Aorta (tissue), 5 donors: ENCODE data around the gene TTLL11. TPM values are rescaled to one million over a fixed set of nuclear protein-coding genes. Genes with fewer than 3 reads are reported as not detected.

Experiments
- ATAC-seq: fragments of 200-7000 bp; cut with Tn5 transposase; one replicate; pipeline ENCODE4 v1.9.1; 2022; ENCODE audit warnings: moderate library complexity; ENCODE audit not compliant: low FRiP score
- DNase-seq, 2 donors: peaks; one replicate each; pipeline ENCODE4 v3.0.0-alpha.2; 2020
- H3K27ac ChIP-seq, 2 donors: one replicate each; pipeline ENCODE4 v1.5.1; 2013; ENCODE audit warnings: low read length in 2 of 2, mild to moderate bottlenecking in 2 of 2, moderate library complexity in 2 of 2, control low read depth in 1 of 2, inconsistent platforms in 1 of 2, low read depth in 1 of 2
- H3K27me3 ChIP-seq, 2 donors: one replicate each; pipeline ENCODE4 v1.6.1; 2013; ENCODE audit warnings: control low read depth in 1 of 2, low read length in 1 of 2, mild to moderate bottlenecking in 1 of 2, moderate library complexity in 1 of 2; ENCODE audit not compliant: insufficient read depth in 2 of 2, control insufficient read depth in 1 of 2
- H3K36me3 ChIP-seq, 2 donors: one replicate each; pipeline ENCODE4 v1.6.1; 2013; ENCODE audit warnings: control low read depth in 1 of 2, low read length in 1 of 2, mild to moderate bottlenecking in 1 of 2; ENCODE audit not compliant: insufficient read depth in 2 of 2, control insufficient read depth in 1 of 2
- H3K4me1 ChIP-seq, 2 donors: one replicate each; pipeline ENCODE4 v1.6.1; 2013; ENCODE audit warnings: low read length in 2 of 2, control low read depth in 1 of 2, mild to moderate bottlenecking in 1 of 2, moderate library complexity in 1 of 2; ENCODE audit not compliant: insufficient read depth in 2 of 2, control insufficient read depth in 1 of 2
- H3K4me3 ChIP-seq, 2 donors: one replicate each; pipeline ENCODE4 v1.5.1; 2013; ENCODE audit warnings: low read length in 2 of 2, control low read depth in 1 of 2, mild to moderate bottlenecking in 1 of 2
- H3K9me3 ChIP-seq: one replicate; pipeline ENCODE4 v1.6.1; 2013; ENCODE audit warnings: mild to moderate bottlenecking, low read length; ENCODE audit not compliant: control insufficient read depth
- WGBS, 2 donors: extraction: QIAGEN DNeasy Blood & Tissue Kit; methylation state at CpG; one replicate each; pipeline ENCODE4 v1.1.7; 2013; 5-methylcytosine and 5-hydroxymethylcytosine counted together
- intact Hi-C, 2 donors: fragments of 100-400 bp; cut with DNase I; formaldehyde crosslinking; loops; one replicate each; pipeline versions ENCODE4 v1.14.2 to v1.15.0; 2022
- polyA plus RNA-seq, 2 donors: library from polyadenylated mRNA; stranded (reverse); fragments of 200-250 nt; gene quantifications; one replicate each; pipeline ENCODE4 v1.2.3, GENCODE V29; 2013
- total RNA-seq, 2 donors: library from RNA; stranded (reverse); fragmentation: NEBNext Ultra II Directional; extraction: Animal tissue kit (Norgen Biotek cat#: 25700); gene quantifications; one replicate each; pipeline ENCODE4 v1.2.1, GENCODE V29; 2021
- donor health status: healthy with polysubstance abuse.
- donor health status: Bipolar disorder and iron deficiency.
- donor health status: DM: no; HTN: no; CAD: no.
- donor health status: DM: no; HTN: no; CAD: no.
- donor health status: DM: yes; HTN: yes; CAD: no.

TTLL11 gene
- total and polyA plus RNA-seq, 4 donors = 7.7 to 31.4 (median 18.3) TPM

DNA sequence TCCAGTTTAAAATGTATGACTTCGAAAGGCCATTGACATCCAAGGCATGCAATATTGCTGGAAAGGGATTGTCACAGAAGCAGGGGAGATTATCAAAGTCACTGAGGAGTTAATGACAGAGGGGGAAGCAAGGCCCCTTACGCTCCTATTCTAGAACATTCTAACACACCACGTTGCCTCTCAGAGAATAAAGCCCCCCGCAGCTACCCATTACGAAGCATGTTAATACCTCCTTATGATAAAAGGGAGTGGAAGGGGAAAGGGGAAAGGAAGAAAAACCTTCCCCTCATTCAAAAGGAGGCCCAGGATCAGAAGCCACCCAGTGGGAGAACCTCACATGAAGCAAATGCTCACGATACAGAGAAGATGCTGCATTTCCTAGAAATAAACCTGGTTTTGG is 228.0 kb downstream of the TTLL11 start:
- Histone ChIP-seq H3K9me3 (no peaks in the 10 kb centered on the region), H3K4me3 (no peak overlapping the region), H3K27me3 (no peaks in the 10 kb centered on the region), H3K27ac (no peak overlapping the region), H3K36me3 (peaks cover 0 to 2% of the 10 kb centered on the region in 2 donors), H3K4me1 (no peaks in the 10 kb centered on the region)
- WGBS, 2 donors = 88% methylated on average over 6 of the region's 6 CpGs
- DNase-seq = no peak
- intact Hi-C loops = no loop called here
- no peak for ATAC-seq

DNA sequence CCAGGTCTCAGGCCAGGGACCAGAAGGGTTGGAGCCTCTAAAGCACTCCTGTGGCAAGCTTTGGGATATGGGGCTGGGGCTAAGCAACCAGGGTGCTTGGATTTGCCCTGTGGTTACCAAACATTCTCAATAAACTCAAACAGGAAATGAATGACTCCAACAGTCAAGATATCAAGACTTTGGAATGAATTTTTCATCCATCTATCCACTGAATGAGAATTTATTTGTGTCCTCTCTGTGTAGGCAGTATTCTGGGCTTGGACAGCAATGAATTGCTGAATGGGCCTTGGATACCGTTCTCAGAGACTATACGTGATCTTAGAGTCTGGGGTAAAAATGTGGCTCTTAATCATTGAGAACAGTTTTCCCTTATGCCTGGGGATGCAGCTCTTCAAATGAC is 229.2 kb downstream of the TTLL11 start:
- WGBS, 2 donors = 63% methylated on average over 2 of the region's 2 CpGs
- no peaks in the 10 kb centered on the region for H3K27me3 ChIP-seq
- intact Hi-C loops = loop anchor here in 1 of 2 donors (5.0 kb wide), 1 partner anchor 87 kb away; no protein-coding TSS in a partner anchor

DNA sequence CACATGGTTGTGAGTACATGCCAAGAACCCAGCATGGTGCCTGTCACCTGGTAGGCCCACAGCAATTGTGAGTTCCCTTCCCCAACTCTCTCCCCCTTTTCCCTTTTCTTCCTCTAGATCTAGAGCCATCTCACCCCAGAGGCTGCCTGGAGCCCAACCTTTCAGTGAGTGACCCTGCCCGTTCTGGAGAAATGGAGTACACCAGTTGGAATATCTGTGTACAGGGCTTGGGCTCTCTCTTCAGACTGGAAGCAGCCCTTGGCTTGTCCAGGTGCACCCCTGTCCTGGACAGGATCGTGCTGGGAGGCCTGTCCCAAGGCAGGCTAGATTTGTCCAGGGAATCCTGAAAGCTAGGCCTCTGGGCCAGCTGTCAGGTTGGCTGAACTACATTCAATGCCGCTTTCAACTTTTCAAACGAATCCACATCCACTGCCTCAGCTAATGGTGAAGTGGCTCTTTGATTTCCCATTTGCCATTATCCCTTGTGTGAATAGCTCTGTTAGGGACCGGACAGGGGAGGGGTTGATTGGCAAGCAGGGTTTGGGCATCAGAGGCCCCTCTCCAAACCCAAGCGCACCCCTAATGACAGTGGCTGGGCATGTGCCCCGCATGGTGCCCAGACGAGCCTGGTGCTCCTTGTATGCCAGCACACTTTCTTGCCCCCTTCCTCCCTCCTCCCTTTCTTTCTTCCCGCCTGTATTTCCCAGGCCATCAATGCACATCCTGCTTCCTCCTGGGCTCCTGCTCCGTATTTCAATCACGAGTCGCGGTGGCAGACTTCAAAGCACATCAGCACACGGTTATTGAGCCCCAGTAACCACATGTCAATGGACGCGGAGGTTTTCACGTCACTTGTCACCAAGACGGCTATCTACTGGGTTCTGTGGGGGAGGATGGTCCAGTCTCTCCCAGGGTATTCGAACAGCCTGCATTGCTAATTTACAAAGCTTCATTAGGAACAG is 230.5 kb downstream of the TTLL11 start:
- intact Hi-C loops = loop anchor here in 1 of 2 donors (5.0 kb wide), 1 partner anchor 85 kb away; no protein-coding TSS in a partner anchor
- no peak overlapping the region for H3K27ac ChIP-seq
- no peak for ATAC-seq
- 87 to 92% methylated on average over 19 of the region's 19 CpGs for WGBS, 2 donors
- no peak for DNase-seq
- no peaks in the 10 kb centered on the region for H3K36me3 ChIP-seq
- no peaks in the 10 kb centered on the region for H3K27me3 ChIP-seq
- no peaks in the 10 kb centered on the region for H3K4me1 ChIP-seq
- H3K4me3 ChIP-seq = no peak overlapping the region
- H3K9me3 ChIP-seq = no peaks in the 10 kb centered on the region

More for the DNA sequence above, 229.2 kb downstream of the TTLL11 start:
- ATAC-seq = no peak
- Histone ChIP-seq H3K4me1 (no peaks in the 10 kb centered on the region), H3K4me3 (no peak overlapping the region), H3K36me3 (peaks cover 0 to 1% of the 10 kb centered on the region in 2 donors), H3K9me3 (no peaks in the 10 kb centered on the region), H3K27ac (no peak overlapping the region)
- no peak for DNase-seq

DNA sequence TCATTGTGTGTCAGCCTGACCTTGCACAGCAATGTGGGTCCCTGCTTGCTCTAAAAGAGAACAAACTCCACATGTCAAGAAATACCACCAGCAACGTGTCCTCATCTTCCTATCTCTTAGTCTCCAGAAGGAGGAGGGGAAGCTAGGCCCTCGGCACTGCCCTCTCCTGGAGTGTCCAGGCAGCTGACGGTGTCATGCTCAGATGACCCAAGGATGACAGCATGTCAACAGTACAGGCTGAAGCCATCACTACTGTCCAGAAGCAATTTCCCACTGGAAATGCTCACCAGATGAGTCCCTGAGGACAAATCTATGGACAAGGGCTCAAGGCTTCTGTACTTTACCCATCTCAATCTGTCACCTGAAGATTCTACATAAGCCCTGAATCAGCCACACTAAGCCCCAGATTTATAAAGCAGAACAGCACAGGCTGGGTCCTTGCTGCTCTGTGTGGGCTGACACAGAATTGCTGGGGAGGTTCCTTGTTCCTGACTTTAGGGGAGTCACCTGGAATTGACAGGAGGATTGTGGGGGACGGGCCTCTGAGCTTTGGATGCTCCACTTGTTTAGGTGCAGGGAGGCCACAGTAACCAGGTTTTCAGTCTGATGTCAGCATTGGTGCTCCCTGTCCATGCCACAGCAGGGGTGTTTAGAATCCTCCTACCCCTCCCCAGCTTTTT is 231.5 kb downstream of the TTLL11 start:
- 77 to 86% methylated on average over 4 of the region's 4 CpGs for WGBS, 2 donors
- Histone ChIP-seq H3K4me1 (no peaks in the 10 kb centered on the region), H3K27ac (peak overlapping the region in 1 of 2 donors; percentile 14), H3K36me3 (no peaks in the 10 kb centered on the region), H3K27me3 (no peaks in the 10 kb centered on the region), H3K9me3 (no peaks in the 10 kb centered on the region), H3K4me3 (no peak overlapping the region)
- intact Hi-C loops = loop anchor here in 1 of 2 donors (5.0 kb wide), 1 partner anchor 84 kb away; no protein-coding TSS in a partner anchor
- DNase-seq (peak in 1 of 2 donors; percentile 57), ATAC-seq (peak; percentile 53)

DNA sequence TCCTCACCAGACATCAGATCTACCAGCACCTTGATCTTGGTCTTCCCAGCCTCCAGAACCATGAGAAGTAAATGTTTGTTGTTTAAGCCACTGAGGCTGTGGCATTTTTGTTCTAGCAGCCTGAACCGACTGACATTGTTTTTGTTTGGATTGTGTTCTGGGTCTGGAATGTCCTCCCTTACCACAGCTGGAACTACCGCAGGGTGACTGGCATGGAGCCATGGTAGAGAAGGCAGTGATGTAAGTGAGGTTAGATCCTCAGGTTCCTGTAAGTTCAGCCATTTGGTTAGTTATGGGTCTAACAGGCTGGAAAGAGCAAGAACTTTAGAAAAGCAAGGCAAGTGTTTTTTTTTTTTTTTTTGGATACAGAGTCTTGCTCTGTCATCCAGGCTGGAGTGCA is 232.4 kb downstream of the TTLL11 start:
- 8 to 10% methylated on average over 2 of the region's 2 CpGs for WGBS, 2 donors
- Histone ChIP-seq H3K27ac (no peak overlapping the region), H3K36me3 (no peaks in the 10 kb centered on the region), H3K9me3 (no peaks in the 10 kb centered on the region), H3K27me3 (no peaks in the 10 kb centered on the region), H3K4me1 (no peaks in the 10 kb centered on the region), H3K4me3 (no peak overlapping the region)
- ATAC-seq (peak; percentile 63), DNase-seq (peak; percentile 69 to 85)
- intact Hi-C loops = loop anchor here in 1 of 2 donors (5.0 kb wide), 1 partner anchor 83 kb away; no protein-coding TSS in a partner anchor

DNA sequence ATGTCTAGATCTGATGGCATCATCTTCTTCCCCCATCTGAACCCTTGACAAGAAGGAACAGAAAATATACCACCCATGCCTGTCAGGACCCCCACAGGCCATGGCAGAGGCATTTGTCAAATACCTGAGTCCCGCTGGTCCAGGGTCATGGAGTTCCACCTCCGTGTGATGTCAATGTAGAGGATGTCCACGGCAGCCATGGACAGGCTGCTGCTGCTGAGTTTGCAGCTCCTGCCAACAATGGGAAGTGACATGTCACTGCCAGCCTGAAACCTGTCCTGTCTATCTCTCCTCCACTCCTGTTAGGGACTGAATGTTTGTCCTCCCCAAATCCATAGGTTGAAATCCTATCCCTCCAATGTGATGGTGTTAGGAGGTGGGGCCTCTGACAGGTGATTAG is 232.9 kb downstream of the TTLL11 start:
- no peak for DNase-seq
- intact Hi-C loops = loop anchor here in 1 of 2 donors (5.0 kb wide), 1 partner anchor 83 kb away; no protein-coding TSS in a partner anchor
- no peaks in the 10 kb centered on the region for H3K9me3 ChIP-seq
- 89 to 96% methylated on average over 3 of the region's 3 CpGs for WGBS, 2 donors
- H3K27ac ChIP-seq = no peak overlapping the region
- no peak for ATAC-seq
- H3K4me1 ChIP-seq = no peaks in the 10 kb centered on the region
- no peaks in the 10 kb centered on the region for H3K36me3 ChIP-seq
- H3K27me3 ChIP-seq = no peaks in the 10 kb centered on the region
- H3K4me3 ChIP-seq = no peak overlapping the region

DNA sequence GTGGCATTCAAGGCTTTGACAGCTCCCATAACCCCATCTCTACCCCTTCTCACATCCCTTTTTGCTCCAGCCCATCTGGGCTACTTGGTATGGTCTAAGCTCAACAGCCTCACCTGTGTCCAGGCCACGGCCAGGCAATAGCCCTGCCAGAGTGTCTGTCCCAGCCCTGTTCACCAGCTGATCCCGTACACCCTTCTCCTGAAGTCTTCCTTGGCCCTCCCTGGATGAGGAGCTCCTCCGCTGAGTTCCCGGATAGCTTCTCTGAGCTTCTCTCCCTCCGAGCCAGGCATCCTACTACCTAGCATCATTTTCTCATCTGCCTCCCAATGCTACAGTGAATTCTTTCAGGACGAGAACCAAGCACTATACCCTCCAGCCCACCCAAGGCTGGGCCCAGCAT is 233.5 kb downstream of the TTLL11 start:
- intact Hi-C loops = loop anchor here in 1 of 2 donors (5.0 kb wide), 1 partner anchor 82 kb away; no protein-coding TSS in a partner anchor
- Histone ChIP-seq H3K4me3 (no peak overlapping the region), H3K27me3 (no peaks in the 10 kb centered on the region), H3K9me3 (no peaks in the 10 kb centered on the region), H3K4me1 (no peaks in the 10 kb centered on the region), H3K36me3 (no peaks in the 10 kb centered on the region), H3K27ac (no peak overlapping the region)
- ATAC-seq (no peak), DNase-seq (no peak)
- WGBS, 2 donors = 89 to 94% methylated on average over 6 of the region's 6 CpGs

DNA sequence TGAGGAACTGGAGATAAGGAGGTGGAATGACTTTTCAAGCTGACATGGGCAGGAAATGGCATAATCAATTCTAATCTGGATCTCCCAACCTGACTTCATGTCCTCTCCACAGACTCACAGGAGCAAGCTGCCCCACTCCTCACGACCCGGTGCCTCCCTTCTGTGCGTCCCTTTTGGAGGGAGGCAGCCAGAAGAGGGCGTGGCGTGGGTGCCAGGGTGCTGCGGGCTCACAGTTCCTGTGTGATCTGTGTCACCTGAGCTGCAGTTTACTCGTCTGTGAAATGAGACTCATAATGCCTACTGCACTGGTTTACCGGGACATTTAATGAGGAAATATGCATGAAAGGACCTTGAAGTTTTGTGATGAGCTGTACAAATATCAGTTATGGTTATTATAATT is 234.3 kb downstream of the TTLL11 start:
- H3K4me3 ChIP-seq = no peak overlapping the region
- ATAC-seq (no peak), DNase-seq (peak in 1 of 2 donors; percentile 70)
- H3K27me3 ChIP-seq = no peaks in the 10 kb centered on the region
- intact Hi-C loops = no loop called here
- no peaks in the 10 kb centered on the region for H3K9me3 ChIP-seq
- no peaks in the 10 kb centered on the region for H3K4me1 ChIP-seq
- no peaks in the 10 kb centered on the region for H3K36me3 ChIP-seq
- no peak overlapping the region for H3K27ac ChIP-seq
- 95 to 96% methylated on average over 8 of the region's 8 CpGs for WGBS, 2 donors
